Effector memory CD8-positive, alpha-beta T cell (primary cell): ENCODE data around the gene WWP2.
A peak's percentile ranks its signal among the peaks of the same experiment; 100 is the strongest.
"Not testable (repeated sequence)": the region's sequence is repeated elsewhere in the genome, so short reads cannot be mapped to it uniquely, and the experiment has no call there.

Source experiments
- ATAC-seq: fragments of 150-1000 bp; cut with Tn5 transposase; replicated peaks from 2 replicates; pipeline ENCODE4 v1.10.0; 2021; ENCODE audit warnings: mild to moderate bottlenecking, moderate library complexity
- DNase-seq, 3 experiments: peaks; one replicate each; pipeline ENCODE4 v3.0.0; 2021
- H3K27ac Mint-ChIP-seq, 2 donors: one replicate each; pipeline ENCODE4 v1.8.0; 2022; ENCODE audit warnings: mild to moderate bottlenecking in 2 of 2, mixed read lengths in 2 of 2, moderate library complexity in 2 of 2
- H3K27me3 Mint-ChIP-seq, 2 donors: one replicate each; pipeline ENCODE4 v1.8.0; 2022; ENCODE audit warnings: mixed read lengths in 2 of 2
- H3K36me3 Mint-ChIP-seq: one replicate; pipeline ENCODE4 v1.8.0; 2022; ENCODE audit warnings: mild to moderate bottlenecking, moderate library complexity, mixed read lengths; ENCODE audit not compliant: insufficient read depth
- H3K4me1 Mint-ChIP-seq, 2 donors: one replicate each; pipeline ENCODE4 v1.8.0; 2022; ENCODE audit warnings: low read depth in 2 of 2, mixed read lengths in 2 of 2
- H3K4me3 Mint-ChIP-seq, 2 donors: one replicate each; pipeline ENCODE4 v1.8.0; 2022; ENCODE audit warnings: mild to moderate bottlenecking in 2 of 2, mixed read lengths in 2 of 2, moderate library complexity in 2 of 2
- H3K9me3 Mint-ChIP-seq, 2 donors: one replicate each; pipeline ENCODE4 v1.8.0; 2022; ENCODE audit warnings: mixed read lengths in 2 of 2

The WWP2 gene

DNA sequence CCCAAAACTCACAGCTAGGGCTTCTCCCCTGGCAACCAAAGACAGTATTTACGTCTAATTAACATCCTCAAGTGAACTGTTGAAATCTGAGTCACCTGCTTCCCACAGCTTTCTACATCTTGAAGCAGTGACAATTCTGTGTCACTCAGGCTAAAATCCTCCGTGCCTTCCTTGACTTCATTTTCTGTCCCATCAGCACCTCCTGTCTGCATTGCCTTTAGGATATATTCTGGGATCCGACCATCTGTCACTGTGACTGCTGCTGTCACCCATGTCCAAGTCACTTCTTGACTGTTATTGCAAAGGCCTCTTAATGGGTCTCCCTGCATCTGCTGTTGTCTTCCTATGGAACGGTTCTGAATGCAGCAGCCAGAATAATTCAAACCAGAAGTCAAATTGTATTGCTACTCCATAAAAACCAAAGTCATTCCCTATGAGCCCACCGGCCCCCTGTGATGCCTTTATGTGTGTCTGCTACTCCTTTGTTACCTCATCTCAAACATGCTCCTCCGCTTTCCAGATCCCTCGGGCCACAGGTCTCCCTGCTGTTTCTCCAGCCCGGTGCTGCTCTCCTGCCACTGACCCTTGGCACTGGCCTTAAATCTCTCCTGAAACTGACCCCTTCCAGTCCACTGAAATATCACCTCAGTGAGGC, 56.9 kb downstream of the WWP2 start:
- Mint-ChIP-seq H3K27ac (peak overlapping the region; percentile 19 to 56), H3K27me3 (no peaks in the 10 kb centered on the region), H3K36me3 (peaks cover 42% of the 10 kb centered on the region), H3K4me3 (no peak overlapping the region), H3K9me3 (no peaks in the 10 kb centered on the region), H3K4me1 (peaks cover 1 to 9% of the 10 kb centered on the region in 2 donors)
- DNase-seq: no peak
- ATAC-seq: no peak

DNA sequence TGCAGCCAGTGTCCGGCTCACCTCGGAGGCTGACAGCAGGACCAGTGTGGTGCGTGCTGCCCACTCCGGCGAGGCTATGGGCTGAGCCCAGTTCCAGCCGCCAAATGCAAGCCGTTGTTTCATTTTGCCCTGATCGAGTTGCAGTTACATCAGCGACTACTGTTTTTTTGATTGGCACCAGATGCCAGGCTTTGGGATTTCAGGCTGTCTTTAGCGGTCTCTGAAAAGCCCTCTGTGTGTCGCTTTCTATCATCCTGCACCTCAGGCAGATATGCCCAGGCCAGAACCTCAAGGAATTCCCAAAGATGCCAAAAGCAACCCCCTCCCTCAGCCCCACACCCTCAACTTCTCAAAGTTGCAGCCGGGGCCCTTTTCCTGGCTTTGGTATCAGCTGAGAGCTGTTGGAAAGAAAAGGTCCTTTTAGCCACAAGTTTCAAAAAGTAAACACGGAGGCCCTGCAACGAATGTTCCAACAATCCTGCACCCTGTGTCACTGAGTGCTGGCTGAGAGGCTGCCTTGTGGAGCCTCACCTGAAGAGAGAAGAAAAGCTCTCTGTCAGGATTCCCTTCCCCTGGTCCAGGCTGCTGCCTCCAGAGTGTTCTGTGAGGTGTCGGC, 58.9 kb downstream of the WWP2 start:
- Mint-ChIP-seq H3K27ac (no peak overlapping the region), H3K27me3 (no peaks in the 10 kb centered on the region), H3K36me3 (peaks cover 30% of the 10 kb centered on the region), H3K9me3 (no peaks in the 10 kb centered on the region), H3K4me1 (peaks cover 1 to 9% of the 10 kb centered on the region in 2 donors), H3K4me3 (no peak overlapping the region)
- no peak for DNase-seq
- no peak for ATAC-seq

DNA sequence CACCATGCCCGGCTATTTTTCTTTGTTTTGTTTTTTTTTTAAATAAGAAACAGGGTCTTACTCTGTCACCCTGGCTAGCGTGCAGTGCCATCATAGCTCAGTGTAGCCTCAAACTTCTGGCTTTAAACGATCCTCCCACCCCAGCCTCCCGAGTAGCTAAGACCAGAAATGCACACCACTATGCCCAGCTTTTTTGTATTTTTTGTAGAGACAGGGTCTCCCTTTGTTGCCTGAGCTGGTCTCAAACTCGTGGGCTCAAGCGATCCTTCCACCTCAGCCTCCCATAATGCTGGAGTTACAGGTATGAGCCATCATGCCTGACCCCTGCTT, 59.7 kb downstream of the WWP2 start:
- no peaks in the 10 kb centered on the region for H3K9me3 Mint-ChIP-seq
- no peaks in the 10 kb centered on the region for H3K27me3 Mint-ChIP-seq
- peaks cover 1 to 9% of the 10 kb centered on the region in 2 donors for H3K4me1 Mint-ChIP-seq
- no peak for DNase-seq
- no peak overlapping the region for H3K27ac Mint-ChIP-seq
- peaks cover 30% of the 10 kb centered on the region for H3K36me3 Mint-ChIP-seq
- H3K4me3 Mint-ChIP-seq: no peak overlapping the region
- no peak for ATAC-seq

DNA sequence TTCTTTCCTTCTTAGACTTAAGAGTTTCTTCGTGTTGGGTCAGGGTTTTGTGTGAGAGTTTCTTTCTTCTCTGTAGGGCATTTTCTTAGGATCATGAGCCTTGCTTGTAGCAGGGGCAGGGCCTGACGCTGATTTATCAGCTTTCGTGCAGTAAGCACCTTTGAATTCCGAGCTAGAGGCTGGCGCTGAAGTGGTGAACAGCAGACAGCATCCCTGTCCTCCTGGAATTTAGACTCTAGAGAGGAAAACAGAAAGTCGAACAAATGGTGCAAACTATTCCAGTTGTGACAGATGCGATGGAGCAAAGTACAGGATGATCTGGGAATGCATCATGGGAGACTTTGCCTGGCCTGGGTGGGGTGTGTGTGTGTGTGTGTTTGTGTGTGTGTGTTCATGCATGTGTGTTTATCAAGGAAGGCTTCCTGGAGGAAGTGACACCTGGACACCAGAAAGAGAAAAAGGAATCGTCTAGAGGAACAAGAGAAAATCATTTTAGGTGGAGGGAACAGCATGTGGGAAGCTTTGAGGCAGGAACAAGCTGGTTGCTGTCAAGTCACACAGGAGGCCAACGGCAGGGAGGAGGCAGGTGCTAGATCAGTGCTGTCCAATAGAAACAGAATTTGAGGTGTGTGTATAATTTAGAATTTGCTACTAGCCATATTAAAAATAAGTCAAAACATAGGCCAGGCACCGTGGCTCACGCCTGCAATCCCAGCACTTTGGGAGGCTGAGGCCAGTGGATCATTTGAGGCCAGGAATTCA, 60.2 kb downstream of the WWP2 start:
- peaks cover 30% of the 10 kb centered on the region for H3K36me3 Mint-ChIP-seq
- no peaks in the 10 kb centered on the region for H3K9me3 Mint-ChIP-seq
- DNase-seq: no peak

DNA sequence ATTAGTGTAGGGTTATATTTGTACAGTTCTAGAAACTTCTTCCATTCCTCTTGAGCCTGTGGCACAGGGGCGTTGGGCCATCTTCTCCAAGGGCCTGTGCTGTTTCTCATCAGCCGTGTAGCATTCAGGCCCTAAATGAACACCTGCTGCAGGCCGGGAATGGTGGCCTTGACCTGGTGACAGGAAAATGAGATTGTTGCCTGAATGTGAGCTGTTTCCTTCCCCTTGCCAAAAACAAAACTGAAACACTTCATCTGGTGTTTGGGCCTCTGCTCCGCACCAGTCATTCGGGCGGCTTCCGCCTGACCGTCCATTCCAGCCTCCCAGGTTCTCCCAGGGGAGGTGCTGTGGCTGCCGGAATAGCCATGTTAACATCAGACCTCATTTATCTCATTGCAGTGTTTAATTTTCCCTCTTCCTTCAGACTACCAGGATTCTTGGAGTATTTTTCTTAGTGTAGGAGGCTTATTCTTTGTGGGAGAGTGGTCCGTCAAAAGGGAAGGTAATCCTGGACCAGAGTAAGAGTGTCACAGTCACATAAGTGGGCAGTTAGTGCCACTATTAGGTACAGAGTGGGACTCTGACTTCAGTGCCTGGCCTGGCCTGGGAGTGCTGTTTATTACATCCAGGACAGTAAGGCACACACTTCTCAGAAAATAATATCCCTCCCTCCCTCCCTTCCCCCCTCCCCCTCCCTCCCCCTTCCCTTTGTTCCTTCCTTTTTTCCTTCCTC, 61.9 kb downstream of the WWP2 start:
- DNase-seq: no peak
- H3K4me3 Mint-ChIP-seq: no peak overlapping the region

More for the DNA sequence above, 60.2 kb downstream of the WWP2 start:
- ATAC-seq: no peak
- Mint-ChIP-seq H3K27me3 (no peaks in the 10 kb centered on the region), H3K27ac (peak overlapping the region in 1 of 2 donors; percentile 22), H3K4me1 (peaks cover 1 to 9% of the 10 kb centered on the region in 2 donors), H3K4me3 (no peak overlapping the region)

DNA sequence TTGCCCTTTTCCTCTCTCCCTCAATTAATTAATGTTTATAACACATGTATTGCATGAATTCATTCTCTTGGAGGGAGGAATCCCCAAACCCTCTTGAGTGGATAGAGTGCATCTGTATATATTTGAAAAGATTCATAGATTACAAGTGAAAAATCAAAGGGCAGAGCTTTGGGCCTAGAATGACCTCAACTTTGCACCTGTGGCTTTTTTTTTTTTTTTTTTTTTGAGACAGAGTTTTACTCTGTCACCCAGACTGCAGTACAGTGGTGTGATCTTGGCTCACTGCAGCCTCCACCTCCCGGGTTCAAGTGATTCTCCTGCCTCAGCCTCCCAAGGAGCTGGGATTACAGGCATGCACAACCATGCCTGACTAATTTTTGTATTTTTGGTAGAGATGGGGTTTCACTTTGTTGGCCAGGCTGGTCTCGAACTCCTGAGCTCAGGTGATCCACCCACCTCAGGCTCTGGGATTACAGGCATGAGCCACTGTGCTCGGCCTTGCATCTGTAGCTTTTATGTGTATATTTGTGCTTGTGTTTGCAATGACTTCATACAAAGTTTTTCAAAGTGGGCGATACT, 62.5 kb downstream of the WWP2 start:
- H3K4me3 Mint-ChIP-seq, H3K27me3 Mint-ChIP-seq, ATAC-seq, H3K4me1 Mint-ChIP-seq, H3K9me3 Mint-ChIP-seq, DNase-seq: not testable (repeated sequence)
- H3K27ac Mint-ChIP-seq: peak overlapping the region in 1 of 2 donors; percentile 9
- peaks cover 21% of the 10 kb centered on the region for H3K36me3 Mint-ChIP-seq

More for the DNA sequence above, 61.9 kb downstream of the WWP2 start:
- no peak for ATAC-seq
- H3K4me1 Mint-ChIP-seq: peaks cover 1 to 3% of the 10 kb centered on the region in 2 donors
- peak overlapping the region in 1 of 2 donors; percentile 66 for H3K27ac Mint-ChIP-seq
- H3K27me3 Mint-ChIP-seq: no peaks in the 10 kb centered on the region
- no peaks in the 10 kb centered on the region for H3K9me3 Mint-ChIP-seq
- peaks cover 24% of the 10 kb centered on the region for H3K36me3 Mint-ChIP-seq

DNA sequence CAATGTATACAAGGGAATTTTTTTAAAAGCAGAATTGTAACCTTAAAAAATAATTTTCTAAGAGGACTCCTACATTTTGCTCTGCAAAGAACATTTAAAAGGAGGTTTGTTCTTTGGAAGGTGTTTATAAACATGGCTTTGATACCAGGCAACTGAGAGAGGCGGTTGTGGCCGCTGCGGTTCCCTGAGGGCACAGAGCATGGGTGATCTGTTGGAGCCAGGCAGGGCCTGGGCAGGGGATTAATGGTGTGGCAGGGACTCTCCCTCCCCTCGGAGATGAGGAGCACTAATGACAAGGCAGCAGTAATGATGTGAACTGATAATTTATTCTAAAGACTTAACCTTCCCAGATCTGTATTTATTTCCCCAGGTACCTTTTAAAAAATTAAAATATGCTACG, 65.4 kb downstream of the WWP2 start:
- peaks cover 10% of the 10 kb centered on the region for H3K36me3 Mint-ChIP-seq
- peaks cover 0 to 3% of the 10 kb centered on the region in 2 donors for H3K4me1 Mint-ChIP-seq
- H3K27me3 Mint-ChIP-seq: no peaks in the 10 kb centered on the region
- ATAC-seq: no peak
- H3K9me3 Mint-ChIP-seq: no peaks in the 10 kb centered on the region
- DNase-seq: no peak
- no peak overlapping the region for H3K4me3 Mint-ChIP-seq
- H3K27ac Mint-ChIP-seq: peak overlapping the region in 1 of 2 donors; percentile 22

DNA sequence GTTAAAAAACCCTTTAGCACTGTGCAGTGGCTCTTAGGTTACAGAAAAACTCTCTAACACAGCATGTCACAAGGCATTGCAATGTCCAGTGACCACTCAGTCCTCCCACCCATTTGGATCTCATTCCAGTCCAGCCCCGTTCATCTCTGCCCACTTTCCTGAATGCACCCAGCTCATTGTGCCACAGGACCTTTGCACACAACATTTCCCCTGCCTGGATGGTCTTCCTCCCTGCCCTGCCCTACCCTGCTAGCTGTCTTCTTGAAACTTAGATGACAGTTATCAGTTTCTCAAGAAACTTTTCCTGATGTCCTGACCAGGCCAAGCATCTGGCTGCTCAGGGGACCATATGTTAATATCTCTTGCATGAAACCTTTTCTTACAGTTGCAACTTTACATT, 67.2 kb downstream of the WWP2 start:
- H3K27ac Mint-ChIP-seq: peak overlapping the region; percentile 20 to 68
- H3K9me3 Mint-ChIP-seq: no peaks in the 10 kb centered on the region
- no peak for DNase-seq
- ATAC-seq: no peak
- peaks cover 9 to 17% of the 10 kb centered on the region in 2 donors for H3K4me1 Mint-ChIP-seq
- peaks cover 2% of the 10 kb centered on the region for H3K36me3 Mint-ChIP-seq
- no peak overlapping the region for H3K4me3 Mint-ChIP-seq
- H3K27me3 Mint-ChIP-seq: no peaks in the 10 kb centered on the region

DNA sequence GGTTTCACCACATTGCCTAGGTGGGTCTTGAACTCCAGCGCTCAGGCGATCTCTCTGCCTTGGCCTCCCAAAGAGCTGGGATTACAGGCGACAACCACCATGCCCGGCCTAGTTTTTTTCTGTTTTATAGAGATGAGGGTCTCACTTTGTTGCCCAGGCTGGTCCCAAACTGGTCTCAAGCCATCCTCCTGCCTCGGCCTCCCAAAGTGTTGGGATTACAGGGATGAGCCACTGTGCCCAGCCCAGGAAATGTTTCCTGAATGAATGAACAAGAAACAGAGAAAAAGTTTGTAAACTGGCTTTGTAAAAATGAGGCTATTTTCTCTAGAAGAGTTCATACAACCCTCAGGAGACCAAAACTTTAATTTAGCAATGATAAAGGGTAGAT, 68.0 kb downstream of the WWP2 start:
- Mint-ChIP-seq H3K4me1 (peaks cover 9 to 17% of the 10 kb centered on the region in 2 donors), H3K4me3 (no peak overlapping the region), H3K36me3 (peaks cover 5% of the 10 kb centered on the region), H3K27ac (peak overlapping the region; percentile 20 to 68), H3K9me3 (no peaks in the 10 kb centered on the region), H3K27me3 (no peaks in the 10 kb centered on the region)
- DNase-seq (no peak), ATAC-seq (no peak)

DNA sequence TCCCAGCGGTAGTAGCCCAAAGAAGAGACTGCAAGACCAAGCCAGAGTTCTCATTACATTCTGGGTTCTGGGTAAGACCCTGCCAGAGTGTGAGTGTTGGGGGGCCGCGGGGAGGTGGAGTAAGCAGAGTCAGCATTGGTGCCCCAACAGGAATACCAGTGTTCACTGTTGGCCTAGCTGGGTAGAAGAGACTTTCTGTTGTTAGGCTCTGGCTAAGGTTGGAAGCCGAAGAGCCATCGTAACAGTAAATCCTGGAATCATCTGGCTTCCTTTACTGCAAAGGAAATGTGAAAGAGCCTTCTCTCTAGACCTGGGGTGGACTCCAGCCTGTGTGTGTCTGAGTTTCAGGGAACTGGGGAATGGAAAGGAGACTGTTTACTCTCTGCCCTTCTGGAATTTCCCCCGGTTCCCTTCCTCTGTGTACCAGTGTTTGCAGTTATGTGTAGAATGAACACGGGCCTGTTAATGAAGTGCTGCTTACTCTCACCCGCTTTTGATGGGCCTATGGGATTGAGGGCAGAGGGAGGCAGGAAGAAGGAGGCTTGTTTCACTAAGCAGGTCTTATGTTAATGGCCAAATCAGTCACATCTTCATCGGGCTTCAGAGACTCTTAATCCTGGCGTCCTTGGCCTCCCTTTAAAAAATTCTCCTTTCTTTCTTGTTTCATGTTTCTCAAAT, 68.5 kb downstream of the WWP2 start:
- peaks cover 9 to 17% of the 10 kb centered on the region in 2 donors for H3K4me1 Mint-ChIP-seq
- DNase-seq: no peak

DNA sequence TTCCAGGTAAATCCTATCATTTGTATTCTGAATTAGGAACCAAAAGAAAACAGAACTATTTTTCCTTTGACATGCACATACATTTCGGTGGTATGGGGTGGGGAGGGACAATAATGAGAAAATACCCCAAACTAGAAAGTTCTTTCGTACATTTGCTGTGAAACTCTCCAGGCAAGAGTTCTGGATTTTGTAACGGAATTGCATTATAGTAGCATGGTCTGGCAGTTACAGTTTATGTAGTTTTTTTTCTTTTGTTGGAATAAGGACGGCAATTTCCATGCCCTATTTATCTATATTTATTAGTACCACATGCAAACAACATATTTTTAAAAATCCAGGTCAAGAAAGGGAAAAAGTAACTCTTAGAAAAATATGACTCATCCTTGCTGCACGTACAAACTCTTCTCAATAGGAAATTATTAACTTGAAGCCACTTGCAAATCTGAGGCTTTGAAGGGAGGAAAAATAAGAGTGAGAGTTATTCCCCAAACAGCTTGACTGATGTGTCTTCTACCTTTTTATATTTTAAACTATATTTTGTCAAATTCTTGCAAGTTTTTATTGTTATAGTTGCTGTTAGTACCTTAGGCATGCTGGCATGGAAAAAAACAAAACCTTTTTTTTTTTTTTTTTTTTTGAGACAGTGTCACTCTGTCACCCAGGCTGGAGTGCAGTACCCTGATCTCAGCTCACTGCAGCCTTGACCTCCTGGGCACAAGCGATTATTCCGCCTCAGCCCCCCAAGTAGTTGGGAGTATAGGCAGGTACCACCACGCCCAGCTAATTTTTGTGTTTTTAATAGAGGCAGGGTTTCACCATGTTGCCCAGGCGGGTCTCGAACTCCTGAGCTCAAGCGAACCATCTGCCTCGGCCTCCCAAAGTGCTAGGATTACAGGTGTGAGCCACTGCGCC, 69.3 kb downstream of the WWP2 start:
- no peak for DNase-seq
- no peak overlapping the region for H3K27ac Mint-ChIP-seq

More for the DNA sequence above, 68.5 kb downstream of the WWP2 start:
- H3K27ac Mint-ChIP-seq: peak overlapping the region; percentile 20 to 68
- H3K4me3 Mint-ChIP-seq: no peak overlapping the region
- peaks cover 5% of the 10 kb centered on the region for H3K36me3 Mint-ChIP-seq
- no peak for ATAC-seq
- no peaks in the 10 kb centered on the region for H3K27me3 Mint-ChIP-seq
- no peaks in the 10 kb centered on the region for H3K9me3 Mint-ChIP-seq

More for the DNA sequence above, 69.3 kb downstream of the WWP2 start:
- no peaks in the 10 kb centered on the region for H3K27me3 Mint-ChIP-seq
- no peak overlapping the region for H3K4me3 Mint-ChIP-seq
- no peaks in the 10 kb centered on the region for H3K9me3 Mint-ChIP-seq
- no peak for ATAC-seq
- H3K36me3 Mint-ChIP-seq: peaks cover 5% of the 10 kb centered on the region
- H3K4me1 Mint-ChIP-seq: peaks cover 9 to 17% of the 10 kb centered on the region in 2 donors
